OCI-LY7 (cell line): Measurements from ENCODE around the gene FOXA2. TPM values are rescaled to one million over a fixed set of nuclear protein-coding genes. Genes with fewer than 3 reads are reported as not detected.

Source experiments
- BruUV-seq: library from RNA; stranded (reverse); fragments of 400-500 nt; replicated peaks from 2 replicates; lab custom pipeline; 2021; lab: Mats Ljungman, UMichigan
- CTCF ChIA-PET: fragments of 300-600 bp; sonication (Branson Sonifier 250); formaldehyde crosslinking; loops from one replicate; lab custom pipeline; 2022; ENCODE audit warnings: antibody characterized with exemption; ENCODE audit not compliant: unreplicated experiment; lab: Charles Lee
- POLR2A ChIA-PET: fragments of 300-600 bp; sonication (Branson Sonifier 250); formaldehyde crosslinking; loops from one replicate; lab custom pipeline; 2022; ENCODE audit warnings: antibody characterized with exemption; lab: Charles Lee
- DNase-seq: peaks from one replicate; pipeline ENCODE4 v3.0.0-alpha.2; 2015; ENCODE audit warnings: low spot score
- H2AFZ ChIP-seq: fragments of 200-600 bp; sonication (generic), shearing (Covaris generic); 2 replicates; pipeline ENCODE4 v1.6.1; 2014; ENCODE audit warnings: mild to moderate bottlenecking, antibody characterized with exemption, low read length, moderate library complexity
- H3K27ac ChIP-seq: fragments of 200-600 bp; sonication (generic); 2 replicates; pipeline ENCODE4 v1.5.1; 2014; ENCODE audit warnings: mixed run types, low read depth, mild to moderate bottlenecking, moderate library complexity, low read length, inconsistent platforms; ENCODE audit not compliant: poor library complexity, severe bottlenecking
- H3K36me3 ChIP-seq: fragments of 200-600 bp; sonication (generic); 2 replicates; pipeline ENCODE4 v1.6.1; 2014; ENCODE audit warnings: mild to moderate bottlenecking, antibody characterized with exemption, low read length, moderate library complexity, mixed read lengths; ENCODE audit not compliant: insufficient read depth
- H3K4me1 ChIP-seq: fragments of 200-600 bp; sonication (generic); 2 replicates; pipeline ENCODE4 v1.5.1; 2014; ENCODE audit warnings: mild to moderate bottlenecking, low read length; ENCODE audit not compliant: insufficient read depth, poor library complexity, severe bottlenecking
- H3K4me2 ChIP-seq: fragments of 200-600 bp; sonication (generic); 2 replicates; pipeline ENCODE4 v1.6.1; 2014; ENCODE audit warnings: mild to moderate bottlenecking, low read length
- H3K4me3 ChIP-seq: fragments of 200-600 bp; sonication (generic); 2 replicates; pipeline ENCODE4 v1.5.1; 2014; ENCODE audit warnings: mild to moderate bottlenecking, low read depth, low read length; ENCODE audit not compliant: poor library complexity, severe bottlenecking
- H3K79me2 ChIP-seq: fragments of 200-600 bp; sonication (generic); 2 replicates; pipeline ENCODE4 v1.6.1; 2016; ENCODE audit warnings: low read depth, mild to moderate bottlenecking, low read length, moderate library complexity, mixed read lengths; ENCODE audit not compliant: insufficient read depth
- H3K9me2 ChIP-seq: fragments of 200-600 bp; sonication (generic); 2 replicates; pipeline ENCODE4 v1.6.1; 2016; ENCODE audit warnings: mild to moderate bottlenecking, low read length, mixed read lengths; ENCODE audit not compliant: insufficient read depth
- H3K9me3 ChIP-seq: fragments of 200-600 bp; sonication (generic); 2 replicates; pipeline ENCODE4 v1.6.1; 2014; ENCODE audit warnings: mild to moderate bottlenecking, mixed run types, low read length, mixed read lengths
- H4K20me1 ChIP-seq: fragments of 200-600 bp; sonication (generic); 2 replicates; pipeline ENCODE4 v1.6.1; 2014; ENCODE audit warnings: mild to moderate bottlenecking, antibody characterized with exemption, low read length, moderate library complexity, mixed read lengths; ENCODE audit not compliant: insufficient read depth
- EZH2phosphoT487 ChIP-seq: fragments of 200-600 bp; sonication (generic); IDR thresholded peaks from 2 replicates; pipeline ENCODE4 v1.6.1; 2018; ENCODE audit warnings: low read depth, borderline replicate concordance, mild to moderate bottlenecking, mixed run types, antibody characterized with exemption, low read length, moderate library complexity, mixed read lengths
- intact Hi-C: fragments of 100-400 bp; cut with micrococcal nuclease; formaldehyde crosslinking; loops from one replicate; pipeline ENCODE4 v1.10.0; 2022; ENCODE audit not compliant: unreplicated experiment
- total RNA-seq, 2 experiments: library from RNA; depleted of rRNA in 1 of 2; stranded (reverse); fragments of >200 nt in 1 of 2; shearing (Covaris generic) in 1 of 2; gene quantifications; 2 replicates each; pipeline ENCODE4 v1.2.3, GENCODE V29; 2014 to 2022
- TF ChIP-seq, protein P1 (sequence below): fragments of 200-600 bp; sonication (generic); conservative IDR thresholded peaks from 2 replicates; pipeline ENCODE4 v1.5.1; 2014; ENCODE audit warnings: mild to moderate bottlenecking, antibody characterized with exemption, low read length, moderate library complexity, mixed read lengths

FOXA2 gene
- total RNA-seq, 2 experiments from 2014 or later: not detected

DNA sequence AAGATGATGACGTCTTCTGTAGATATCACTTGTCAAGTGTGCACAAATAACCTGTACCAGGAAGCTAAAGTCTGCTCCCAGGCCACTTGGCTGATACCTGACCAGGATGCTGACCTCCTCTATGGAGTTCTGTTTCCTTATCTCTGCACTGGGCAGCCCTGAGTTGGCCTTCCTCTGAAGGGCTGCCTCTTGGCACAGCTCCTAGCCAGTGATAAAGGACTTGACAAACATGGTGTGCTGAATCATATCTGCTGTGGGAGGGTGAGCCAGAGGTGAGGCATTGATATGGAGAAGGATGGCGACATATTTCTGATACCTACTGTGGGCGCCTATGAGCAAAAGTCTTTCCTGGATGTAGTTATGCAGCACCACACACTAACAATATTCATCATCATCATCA, 32.8 kb upstream of the FOXA2 start:
- BruUV-seq: no TSS peak
- Histone ChIP-seq H3K79me2 (no peaks in the 10 kb centered on the region), H2AFZ (no peak overlapping the region), H3K27ac (no peak overlapping the region), H3K36me3 (no peaks in the 10 kb centered on the region), H3K4me1 (no peaks in the 10 kb centered on the region), H3K9me3 (no peaks in the 10 kb centered on the region), H3K9me2 (no peaks in the 10 kb centered on the region), H3K4me2 (no peak overlapping the region), H3K4me3 (no peak overlapping the region), H4K20me1 (no peaks in the 10 kb centered on the region)
- no peak for TF ChIP-seq EZH2phosphoT487
- TF ChIP-seq, protein P1, sequence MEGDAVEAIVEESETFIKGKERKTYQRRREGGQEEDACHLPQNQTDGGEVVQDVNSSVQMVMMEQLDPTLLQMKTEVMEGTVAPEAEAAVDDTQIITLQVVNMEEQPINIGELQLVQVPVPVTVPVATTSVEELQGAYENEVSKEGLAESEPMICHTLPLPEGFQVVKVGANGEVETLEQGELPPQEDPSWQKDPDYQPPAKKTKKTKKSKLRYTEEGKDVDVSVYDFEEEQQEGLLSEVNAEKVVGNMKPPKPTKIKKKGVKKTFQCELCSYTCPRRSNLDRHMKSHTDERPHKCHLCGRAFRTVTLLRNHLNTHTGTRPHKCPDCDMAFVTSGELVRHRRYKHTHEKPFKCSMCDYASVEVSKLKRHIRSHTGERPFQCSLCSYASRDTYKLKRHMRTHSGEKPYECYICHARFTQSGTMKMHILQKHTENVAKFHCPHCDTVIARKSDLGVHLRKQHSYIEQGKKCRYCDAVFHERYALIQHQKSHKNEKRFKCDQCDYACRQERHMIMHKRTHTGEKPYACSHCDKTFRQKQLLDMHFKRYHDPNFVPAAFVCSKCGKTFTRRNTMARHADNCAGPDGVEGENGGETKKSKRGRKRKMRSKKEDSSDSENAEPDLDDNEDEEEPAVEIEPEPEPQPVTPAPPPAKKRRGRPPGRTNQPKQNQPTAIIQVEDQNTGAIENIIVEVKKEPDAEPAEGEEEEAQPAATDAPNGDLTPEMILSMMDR: no peak
- ChIA-PET POLR2A (interaction anchor here (0.9 to 1.2 kb wide), 2 partner anchors 14 to 15 kb away, joined by 3 to 6 read pairs; no protein-coding TSS in a partner anchor), CTCF (no interaction called here)
- DNase-seq: no peak
- intact Hi-C loops: no loop called here

DNA sequence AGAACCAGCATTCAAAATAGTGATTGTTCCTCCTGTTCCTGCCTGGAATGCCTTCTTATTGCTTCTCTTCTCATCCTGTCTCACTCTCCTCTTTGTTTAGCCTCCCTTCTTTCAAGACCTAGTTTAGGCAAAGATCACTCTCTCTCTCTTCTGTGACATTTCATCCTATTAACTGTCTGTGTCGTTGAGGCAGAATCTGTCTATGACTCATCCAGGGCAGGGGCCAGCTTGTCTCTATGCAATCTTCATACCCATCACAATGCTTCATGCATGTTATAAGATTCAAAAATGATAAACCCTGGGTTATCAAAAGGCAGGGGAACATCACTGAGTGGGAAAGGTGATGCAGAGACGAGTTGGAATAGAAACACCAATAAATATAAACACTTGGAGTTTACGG, 32.2 kb upstream of the FOXA2 start:
- intact Hi-C loops: no loop called here
- no peaks in the 10 kb centered on the region for H3K79me2 ChIP-seq
- ChIA-PET CTCF (no interaction called here), POLR2A (interaction anchor here (1.2 kb wide), 1 partner anchor 14 kb away, joined by 6 read pairs; no protein-coding TSS in a partner anchor)
- no peaks in the 10 kb centered on the region for H3K36me3 ChIP-seq
- TF ChIP-seq, protein P1: no peak
- no peak for TF ChIP-seq EZH2phosphoT487
- H3K27ac ChIP-seq: no peak overlapping the region
- H3K9me2 ChIP-seq: no peaks in the 10 kb centered on the region
- DNase-seq: no peak
- H3K4me1 ChIP-seq: no peaks in the 10 kb centered on the region
- no peaks in the 10 kb centered on the region for H4K20me1 ChIP-seq
- H3K4me2 ChIP-seq: no peak overlapping the region
- BruUV-seq: no TSS peak
- H3K4me3 ChIP-seq: no peak overlapping the region
- H2AFZ ChIP-seq: no peak overlapping the region
- no peaks in the 10 kb centered on the region for H3K9me3 ChIP-seq

DNA sequence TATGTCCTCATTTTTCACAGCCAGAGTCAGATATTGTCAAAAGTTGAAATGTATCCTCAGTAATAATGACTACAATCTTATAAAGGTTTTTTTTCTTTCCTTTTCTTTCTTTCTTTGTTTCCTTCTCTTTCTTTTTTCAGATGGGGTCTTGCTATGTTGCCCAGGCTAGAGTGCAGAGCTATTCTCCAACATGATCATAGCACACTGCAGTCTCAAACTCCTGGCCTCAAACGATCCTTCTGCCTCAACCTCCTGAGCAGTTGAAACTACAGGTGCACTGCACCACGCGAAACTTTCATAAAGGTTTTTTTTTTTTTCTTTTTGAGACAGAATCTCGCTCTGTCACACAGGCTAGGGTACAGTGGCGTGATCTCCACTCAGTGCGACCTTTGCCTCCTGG, 31.1 kb upstream of the FOXA2 start:
- Histone ChIP-seq H3K27ac (no peak overlapping the region), H4K20me1 (no peaks in the 10 kb centered on the region), H3K79me2 (no peaks in the 10 kb centered on the region), H3K36me3 (no peaks in the 10 kb centered on the region), H3K4me2 (no peak overlapping the region), H3K9me3 (no peaks in the 10 kb centered on the region), H3K9me2 (no peaks in the 10 kb centered on the region), H3K4me3 (no peak overlapping the region), H3K4me1 (no peaks in the 10 kb centered on the region), H2AFZ (no peak overlapping the region)
- ChIA-PET POLR2A (no interaction called here), CTCF (no interaction called here)
- intact Hi-C loops: no loop called here
- no TSS peak for BruUV-seq
- TF ChIP-seq EZH2phosphoT487: no peak
- TF ChIP-seq, protein P1: no peak
- no peak for DNase-seq
